ENCODE data around the gene DNAH9.

DNAH9 gene

DNA sequence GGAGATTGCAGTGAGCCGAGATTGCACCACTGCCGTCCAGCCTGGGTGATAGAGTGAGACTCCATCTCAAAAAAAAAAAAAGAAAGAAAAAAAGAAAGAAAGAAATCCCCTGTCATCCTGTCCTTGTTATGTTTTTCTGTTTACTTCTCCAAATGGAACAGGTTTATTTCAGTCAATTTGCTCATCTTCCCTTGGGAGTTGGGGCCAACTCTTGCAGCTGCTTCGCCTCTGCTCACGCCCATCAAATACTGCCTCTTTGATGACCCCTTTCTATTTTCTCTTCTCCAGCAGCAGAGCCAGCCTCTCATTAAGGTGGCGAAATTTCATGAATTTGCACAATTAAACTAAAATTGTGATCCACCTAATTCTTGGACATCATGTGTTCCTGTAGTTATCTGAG is 225.6 kb downstream of the DNAH9 start:
- DNase-seq (ENCODE audit: low read depth in 1 of 2, low spot score in 1 of 2), result no peak
- no peak overlapping the region for H3K4me3 ChIP-seq (replicated peaks; ENCODE audit: insufficient read depth, low read length)
- no peaks in the 10 kb centered on the region for H3K27me3 ChIP-seq (ENCODE audit: insufficient read depth, poor library complexity, severe bottlenecking)
- no peak overlapping the region for H3K27ac ChIP-seq (replicated peaks)
- TF ChIP-seq GABPA (IDR thresholded peaks at IDR 0.05; ENCODE audit: low read depth) (no peak), REST (IDR thresholded peaks at IDR 0.05; ENCODE audit: insufficient replicate concordance, low read depth) (no peak), CTCF (IDR thresholded peaks at IDR 0.05; ENCODE audit: insufficient read depth, low read length) (no peak), SPI1 (IDR thresholded peaks at IDR 0.05; ENCODE audit: borderline replicate concordance, low read depth) (no peak), POLR2AphosphoS5 (IDR thresholded peaks at IDR 0.05; ENCODE audit: low read depth) (no peak)

- no peak for DNase-seq (ENCODE audit: low read depth in 1 of 2, low spot score in 1 of 2)
- H3K27ac ChIP-seq (replicated peaks), result no peak overlapping the region
- H3K27me3 ChIP-seq (ENCODE audit: insufficient read depth, poor library complexity, severe bottlenecking), result no peaks in the 10 kb centered on the region
- no peak overlapping the region for H3K4me3 ChIP-seq (replicated peaks; ENCODE audit: insufficient read depth, low read length)
- TF ChIP-seq REST (IDR thresholded peaks at IDR 0.05; ENCODE audit: insufficient replicate concordance, low read depth), result no peak
- no peak for TF ChIP-seq CTCF (IDR thresholded peaks at IDR 0.05; ENCODE audit: insufficient read depth, low read length)
- TF ChIP-seq GABPA (IDR thresholded peaks at IDR 0.05; ENCODE audit: low read depth), result no peak
- no peak for TF ChIP-seq SPI1 (IDR thresholded peaks at IDR 0.05; ENCODE audit: borderline replicate concordance, low read depth)
- TF ChIP-seq POLR2AphosphoS5 (IDR thresholded peaks at IDR 0.05; ENCODE audit: low read depth), result no peak
Observed at GRCh38 chr17:11825572-11826209, 227.4 kb downstream of the DNAH9 start.

- Histone ChIP-seq H3K4me3 (replicated peaks; ENCODE audit: insufficient read depth, low read length) (no peak overlapping the region), H3K27ac (replicated peaks) (no peak overlapping the region), H3K27me3 (ENCODE audit: insufficient read depth, poor library complexity, severe bottlenecking) (no peaks in the 10 kb centered on the region)
- no peak for DNase-seq (ENCODE audit: low read depth in 1 of 2, low spot score in 1 of 2)
- TF ChIP-seq REST (IDR thresholded peaks at IDR 0.05; ENCODE audit: insufficient replicate concordance, low read depth) (no peak), POLR2AphosphoS5 (IDR thresholded peaks at IDR 0.05; ENCODE audit: low read depth) (no peak), SPI1 (IDR thresholded peaks at IDR 0.05; ENCODE audit: borderline replicate concordance, low read depth) (no peak), GABPA (IDR thresholded peaks at IDR 0.05; ENCODE audit: low read depth) (no peak), CTCF (IDR thresholded peaks at IDR 0.05; ENCODE audit: insufficient read depth, low read length) (no peak)
Observed at GRCh38 chr17:11832401-11833137, 234.3 kb downstream of the DNAH9 start.
